HG03342 (cell line): ENCODE measurements around the gene RNF157.
A peak's percentile ranks its signal among the peaks of the same experiment; 100 is the strongest.

ENCODE experiments used
- ATAC-seq: cut with Tn5 transposase; IDR thresholded peaks from one replicate; pipeline ENCODE4 v1.9.1; 2021; ENCODE audit warnings: mild to moderate bottlenecking, moderate library complexity; ENCODE audit not compliant: unreplicated experiment

RNF157 gene

DNA sequence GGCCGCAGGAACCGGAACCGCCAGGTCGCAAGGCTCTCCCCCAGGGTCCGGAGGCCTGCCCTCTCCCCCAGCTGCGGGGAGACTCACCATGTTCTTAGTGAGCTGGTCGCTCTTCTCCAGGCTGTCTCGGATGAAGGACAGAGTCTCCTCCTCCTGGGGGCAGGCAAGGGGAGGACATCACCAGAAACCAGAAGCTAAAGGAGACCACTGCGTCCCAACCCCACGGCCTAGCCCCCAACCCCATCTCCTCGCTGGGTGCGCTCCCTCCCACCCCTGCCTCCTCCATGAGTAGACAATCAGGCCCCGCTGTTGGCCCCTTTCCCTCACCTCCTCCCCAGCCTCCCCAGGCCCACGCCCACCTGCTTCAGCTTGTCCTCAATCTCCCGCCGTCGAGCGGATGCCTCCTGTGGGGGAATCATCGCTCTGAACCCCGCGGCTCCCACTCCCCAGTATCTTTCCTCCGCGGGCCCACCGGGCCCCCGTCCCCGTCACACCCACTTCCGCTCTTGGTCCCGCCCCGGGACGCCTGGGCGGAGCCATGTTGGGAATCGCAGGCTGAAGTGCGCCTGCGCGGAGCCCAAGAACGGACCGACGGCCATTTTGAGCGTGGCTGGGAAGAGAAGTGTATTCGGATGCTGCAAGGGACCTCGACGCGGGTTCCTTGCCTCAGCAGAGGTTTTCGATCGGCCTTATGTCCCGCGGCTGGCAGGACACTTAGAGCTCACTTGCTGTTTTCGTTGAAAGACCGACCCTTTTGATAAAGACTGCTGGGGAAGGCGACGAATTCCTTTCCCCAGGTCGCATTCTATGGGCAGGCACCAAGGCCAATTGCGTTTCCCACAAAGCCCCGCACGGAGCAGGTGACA, 136.8 kb downstream of the RNF157 start, which contains the start of gene EXOC7:
TSS of gene EXOC7 (minus strand) at position 514 of the 866 bp plus-strand sequence. CDS start at position 419, 95 bp downstream.
- peak; percentile 79 for ATAC-seq

DNA sequence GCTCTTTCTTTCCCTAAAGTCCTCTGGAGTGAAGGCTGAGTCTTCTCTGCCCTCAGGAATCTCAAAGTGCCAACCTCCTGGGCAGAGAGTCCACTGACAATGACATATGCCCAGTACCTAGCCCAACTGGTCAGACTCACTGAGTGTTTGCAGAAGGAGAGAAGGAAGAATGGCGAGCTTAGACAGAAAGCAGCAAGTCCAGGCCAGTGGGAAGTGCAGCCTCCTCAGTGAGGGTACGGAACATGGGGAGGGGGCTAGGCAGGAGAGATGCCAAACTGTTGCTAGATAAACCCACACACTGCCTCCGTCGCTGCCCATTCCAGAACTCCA, 137.4 kb downstream of the RNF157 start:
- no peak for ATAC-seq

DNA sequence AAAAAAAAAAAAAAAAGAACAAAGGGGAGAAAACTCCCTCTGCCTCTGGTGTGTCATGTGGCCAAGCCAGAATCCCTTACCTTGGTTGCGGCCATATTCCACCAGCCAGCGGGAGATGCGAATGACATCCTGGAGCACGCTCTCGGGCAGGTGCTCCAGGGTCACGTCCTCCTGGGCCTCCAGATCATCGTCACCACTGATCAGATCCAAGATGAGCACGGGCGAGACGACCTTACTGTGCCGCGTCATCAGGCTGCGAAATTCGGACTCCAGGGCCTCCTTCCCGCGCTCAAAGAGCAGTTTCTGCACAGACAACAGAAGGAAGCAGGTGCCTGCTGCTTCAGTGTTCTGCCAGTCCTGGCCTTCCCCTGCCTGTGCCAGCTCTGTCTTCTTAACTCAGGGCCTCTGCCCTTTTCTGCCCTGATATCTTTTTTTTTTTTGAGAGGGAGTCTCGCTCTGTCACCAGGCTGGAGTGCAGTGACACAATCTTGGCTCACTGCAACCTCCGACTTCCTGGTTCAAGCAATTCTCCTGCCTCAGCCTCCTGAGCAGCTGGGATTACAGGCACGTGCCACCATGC, 142.5 kb downstream of the RNF157 start:
- ATAC-seq, result no peak

DNA sequence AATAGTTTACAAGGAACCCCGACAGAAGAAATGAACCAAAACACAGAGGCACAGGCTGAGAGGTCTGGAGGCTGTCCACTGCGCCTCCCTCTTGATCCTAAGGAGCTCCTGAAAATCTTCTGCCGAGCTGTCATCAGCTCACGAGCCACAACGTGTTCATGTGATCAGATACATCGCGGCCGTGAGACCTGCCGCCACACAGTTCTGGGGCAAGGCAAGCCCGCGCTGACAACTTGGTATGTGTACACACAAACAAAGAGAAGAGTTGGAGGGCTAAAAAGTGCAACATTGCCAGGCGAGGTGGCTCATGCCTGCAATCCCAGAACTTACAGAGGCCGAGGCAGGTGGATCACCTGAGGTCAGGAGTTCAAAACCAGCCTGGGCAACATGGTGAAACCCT, 144.3 kb downstream of the RNF157 start:
- no peak for ATAC-seq

DNA sequence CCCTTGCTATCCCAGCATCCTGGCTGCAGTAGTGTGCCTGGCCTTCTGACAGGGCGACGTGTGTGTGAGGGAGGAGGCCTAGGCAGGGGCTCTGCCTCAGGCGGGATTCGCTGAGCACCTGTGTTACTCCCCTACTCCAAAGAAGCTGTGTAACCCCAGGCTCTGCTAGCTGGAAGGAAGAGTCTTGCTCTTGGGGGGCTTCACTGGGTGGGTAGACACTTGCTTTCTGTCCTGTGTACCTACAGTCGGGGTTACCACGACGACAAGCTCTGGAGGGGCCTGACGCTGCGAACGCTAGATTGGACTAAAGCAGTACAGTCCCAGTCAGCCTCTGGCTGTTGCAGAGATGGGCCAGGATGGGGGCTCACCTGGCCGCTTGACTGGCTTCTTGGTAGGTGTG, 146.2 kb downstream of the RNF157 start:
- no peak for ATAC-seq

DNA sequence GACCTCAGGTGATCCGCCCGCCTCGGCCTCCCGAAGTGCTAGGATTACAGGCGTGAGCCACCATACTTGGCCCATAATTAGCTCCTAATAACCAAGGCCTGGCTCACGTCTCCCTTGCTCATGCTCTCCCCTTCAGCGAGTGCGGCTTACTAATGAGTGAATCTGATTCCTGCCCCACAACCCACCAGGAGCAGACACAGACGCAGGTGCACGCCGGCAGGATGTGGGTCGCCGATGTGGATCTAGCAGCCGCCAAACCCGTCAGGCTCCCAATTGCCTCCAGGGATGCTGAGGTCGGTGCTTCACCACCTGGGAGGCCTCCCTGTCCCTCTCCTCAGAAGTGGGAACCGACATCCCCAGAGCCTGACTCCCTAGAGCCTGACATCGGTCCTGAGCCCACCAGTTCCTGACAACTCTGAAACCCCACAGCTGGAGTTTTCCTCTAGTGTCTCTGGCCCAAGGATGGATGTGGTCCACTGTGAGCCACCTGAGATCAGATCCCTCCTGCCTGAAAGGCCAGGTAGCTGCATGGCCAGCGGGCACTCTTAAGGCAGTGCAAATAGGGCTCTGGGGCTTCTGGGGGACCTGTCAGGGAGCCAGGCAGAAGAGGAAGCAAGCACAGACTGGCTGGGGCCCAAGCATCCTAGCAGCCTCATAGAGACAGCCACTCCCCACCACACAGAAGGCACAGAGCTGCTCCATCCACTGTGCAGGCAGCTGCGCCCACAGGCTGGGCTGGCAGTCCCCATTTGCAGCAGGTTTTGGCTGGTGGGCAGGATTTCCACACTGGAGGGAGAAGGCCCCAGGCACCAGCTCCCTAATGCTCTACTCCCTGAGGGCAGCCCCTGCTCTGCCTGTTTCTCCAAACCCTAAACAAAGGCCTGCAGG, 147.5 kb downstream of the RNF157 start:
- ATAC-seq, result no peak
